ENCODE results near the gene ZMIZ1.

ZMIZ1 gene

GRCh38 chr10:79139124-79139835 is 70.5 kb downstream of the ZMIZ1 start:
- Histone ChIP-seq H4K5ac (ENCODE audit: low read length) (no peak overlapping the region), H3K4me2 (ENCODE audit: low read length) (no peak overlapping the region), H3K79me1 (ENCODE audit: low read length) (peaks cover 48% of the 10 kb centered on the region), H2AK5ac (ENCODE audit: low read length) (no peak overlapping the region), H4K8ac (ENCODE audit: low read depth, low read length) (no peak overlapping the region), H2BK15ac (replicated peaks; ENCODE audit: low read depth) (no peak overlapping the region), H3K23ac (ENCODE audit: low read length) (no peak overlapping the region), H3K56ac (ENCODE audit: low read length) (peak overlapping the region; percentile 22), H3K9ac (ENCODE audit: low read length) (no peak overlapping the region), H3K27ac (ENCODE audit: low read depth, low read length) (no peak overlapping the region), H3K18ac (ENCODE audit: low read length) (no peak overlapping the region), H2BK120ac (ENCODE audit: low read depth, low read length) (no peak overlapping the region), H3K4ac (ENCODE audit: low read depth, low read length) (no peak overlapping the region), H3K36me3 (ENCODE audit: control insufficient read depth, insufficient read depth, low read length) (peaks cover 3% of the 10 kb centered on the region), H3K79me2 (ENCODE audit: control insufficient read depth, insufficient read depth, low read length) (peaks cover 10% of the 10 kb centered on the region), H3K27me3 (ENCODE audit: insufficient read depth, low read length, poor library complexity) (no peaks in the 10 kb centered on the region), H3K4me3 (ENCODE audit: low read length) (no peak overlapping the region), H3K4me1 (ENCODE audit: control insufficient read depth, low read depth, low read length) (peaks cover 9% of the 10 kb centered on the region), H2BK5ac (ENCODE audit: low read length) (no peak overlapping the region)
- WGBS (ENCODE audit: extremely low coverage, insufficient coverage, low lambda C conversion rate) = no CpG with 5 or more reads among the region's 26 CpGs
- no peak for DNase-seq

DNA sequence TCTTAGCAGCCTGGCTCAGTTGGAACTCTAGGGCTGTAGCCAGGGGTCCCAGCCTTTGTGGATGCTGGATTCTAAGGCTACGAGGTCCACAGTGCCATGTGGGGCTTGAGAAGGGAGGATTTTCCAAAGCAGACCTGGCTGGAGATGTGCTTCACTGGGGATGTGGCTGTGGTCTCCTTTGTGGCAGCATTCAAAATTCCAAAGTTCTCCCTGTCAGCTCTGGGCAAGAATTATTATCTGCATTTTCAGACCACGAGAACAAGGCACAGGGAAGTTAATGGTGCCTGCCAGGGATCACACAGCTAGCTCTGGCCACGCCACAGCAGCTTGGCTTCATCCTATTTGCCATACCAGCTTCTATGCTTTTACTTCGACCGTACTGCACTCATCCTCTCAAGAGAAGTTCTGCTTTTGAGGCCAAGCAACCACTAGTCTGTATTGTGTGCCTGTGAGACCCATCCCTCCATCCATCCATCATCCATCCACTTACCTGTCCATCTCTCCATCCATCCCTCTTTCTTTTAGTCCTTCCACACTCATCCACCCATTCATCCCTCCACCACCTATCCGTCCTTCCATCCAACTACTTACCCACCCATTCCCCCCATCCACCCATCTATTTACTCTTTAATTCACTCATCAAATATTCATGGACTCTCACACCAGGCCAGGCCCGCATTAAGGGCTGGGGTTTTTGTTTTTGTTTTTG is 71.5 kb downstream of the ZMIZ1 start:
- no peak overlapping the region for H4K5ac ChIP-seq (ENCODE audit: low read length)
- peaks cover 44% of the 10 kb centered on the region for H3K79me1 ChIP-seq (ENCODE audit: low read length)
- H3K27ac ChIP-seq (ENCODE audit: low read depth, low read length) = no peak overlapping the region
- no peak overlapping the region for H2BK15ac ChIP-seq (replicated peaks; ENCODE audit: low read depth)
- H3K23ac ChIP-seq (ENCODE audit: low read length) = no peak overlapping the region
- no peak for DNase-seq
- H2AK5ac ChIP-seq (ENCODE audit: low read length) = no peak overlapping the region
- H3K9ac ChIP-seq (ENCODE audit: low read length) = no peak overlapping the region
- no peaks in the 10 kb centered on the region for H3K27me3 ChIP-seq (ENCODE audit: insufficient read depth, low read length, poor library complexity)
- no peak overlapping the region for H3K56ac ChIP-seq (ENCODE audit: low read length)
- no peak overlapping the region for H3K18ac ChIP-seq (ENCODE audit: low read length)
- no peak overlapping the region for H3K4ac ChIP-seq (ENCODE audit: low read depth, low read length)
- WGBS (ENCODE audit: extremely low coverage, insufficient coverage, low lambda C conversion rate) = 100% methylated on average over 1 of the region's 7 CpGs
- H4K8ac ChIP-seq (ENCODE audit: low read depth, low read length) = no peak overlapping the region
- H3K36me3 ChIP-seq (ENCODE audit: control insufficient read depth, insufficient read depth, low read length) = peaks cover 3% of the 10 kb centered on the region
- H3K4me2 ChIP-seq (ENCODE audit: low read length) = no peak overlapping the region
- H3K4me1 ChIP-seq (ENCODE audit: control insufficient read depth, low read depth, low read length) = peaks cover 14% of the 10 kb centered on the region
- H2BK5ac ChIP-seq (ENCODE audit: low read length) = no peak overlapping the region
- H3K4me3 ChIP-seq (ENCODE audit: low read length) = no peak overlapping the region
- H3K79me2 ChIP-seq (ENCODE audit: control insufficient read depth, insufficient read depth, low read length) = peaks cover 8% of the 10 kb centered on the region
- no peak overlapping the region for H2BK120ac ChIP-seq (ENCODE audit: low read depth, low read length)

DNA sequence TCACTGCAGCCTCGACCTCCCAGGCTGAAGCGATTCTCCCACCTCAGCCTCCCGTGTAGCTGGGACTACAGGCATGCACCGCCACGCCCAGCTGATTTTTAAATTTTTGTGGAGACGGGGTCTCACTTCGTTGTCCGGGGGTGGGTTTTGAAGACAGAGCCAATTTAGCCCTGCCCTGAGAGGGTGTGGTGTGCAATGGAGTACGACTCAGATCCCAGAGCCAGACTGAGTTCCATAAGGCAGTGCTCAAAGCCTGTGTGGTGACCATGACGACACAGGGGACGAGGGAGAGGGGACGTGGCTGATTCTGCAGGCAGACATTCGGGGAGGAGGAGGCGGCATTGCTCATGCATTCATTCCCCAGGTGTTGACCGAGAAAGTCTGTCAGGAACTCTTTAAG is 72.1 kb downstream of the ZMIZ1 start:
- Histone ChIP-seq H4K5ac (ENCODE audit: low read length) (no peak overlapping the region), H2BK5ac (ENCODE audit: low read length) (no peak overlapping the region), H3K4ac (ENCODE audit: low read depth, low read length) (no peak overlapping the region), H3K23ac (ENCODE audit: low read length) (no peak overlapping the region), H2BK15ac (replicated peaks; ENCODE audit: low read depth) (no peak overlapping the region), H2BK120ac (ENCODE audit: low read depth, low read length) (no peak overlapping the region), H3K4me2 (ENCODE audit: low read length) (no peak overlapping the region), H4K8ac (ENCODE audit: low read depth, low read length) (no peak overlapping the region), H3K18ac (ENCODE audit: low read length) (no peak overlapping the region), H3K4me1 (ENCODE audit: control insufficient read depth, low read depth, low read length) (peaks cover 14% of the 10 kb centered on the region), H3K27ac (ENCODE audit: low read depth, low read length) (no peak overlapping the region), H3K4me3 (ENCODE audit: low read length) (no peak overlapping the region), H3K36me3 (ENCODE audit: control insufficient read depth, insufficient read depth, low read length) (peaks cover 3% of the 10 kb centered on the region), H3K9ac (ENCODE audit: low read length) (no peak overlapping the region), H3K56ac (ENCODE audit: low read length) (no peak overlapping the region), H3K79me2 (ENCODE audit: control insufficient read depth, insufficient read depth, low read length) (peaks cover 7% of the 10 kb centered on the region), H3K79me1 (ENCODE audit: low read length) (peaks cover 40% of the 10 kb centered on the region), H3K27me3 (ENCODE audit: insufficient read depth, low read length, poor library complexity) (no peaks in the 10 kb centered on the region), H2AK5ac (ENCODE audit: low read length) (no peak overlapping the region)
- no peak for DNase-seq
- no CpG with 5 or more reads among the region's 15 CpGs for WGBS (ENCODE audit: extremely low coverage, insufficient coverage, low lambda C conversion rate)

DNA sequence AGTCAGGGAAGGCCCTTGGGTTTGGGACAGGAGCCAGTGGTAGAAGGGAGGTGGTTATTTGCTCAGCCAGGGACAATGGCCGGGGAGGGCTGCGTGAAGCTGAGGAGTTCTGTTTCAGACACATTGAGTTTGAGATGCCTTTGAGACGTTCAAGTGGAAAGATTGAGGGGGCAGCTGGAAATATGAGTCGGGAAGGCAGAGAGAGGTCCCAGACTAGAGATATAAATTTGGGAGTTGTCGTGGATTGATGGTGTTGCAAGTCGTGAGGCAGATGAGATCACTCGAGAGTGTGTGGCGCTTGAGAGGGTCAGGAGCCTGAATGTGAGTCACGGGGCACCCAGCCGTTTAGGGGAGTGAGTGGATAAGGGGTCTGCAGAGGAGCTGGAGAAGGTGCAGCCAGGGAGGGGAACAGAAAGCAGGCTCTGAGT is 73.3 kb downstream of the ZMIZ1 start:
- H3K79me1 ChIP-seq (ENCODE audit: low read length) = peaks cover 35% of the 10 kb centered on the region
- no peak overlapping the region for H3K9ac ChIP-seq (ENCODE audit: low read length)
- H2BK5ac ChIP-seq (ENCODE audit: low read length) = no peak overlapping the region
- no peak overlapping the region for H3K18ac ChIP-seq (ENCODE audit: low read length)
- peak overlapping the region; percentile 32 for H3K23ac ChIP-seq (ENCODE audit: low read length)
- no peak for DNase-seq
- no peak overlapping the region for H3K27ac ChIP-seq (ENCODE audit: low read depth, low read length)
- no peaks in the 10 kb centered on the region for H3K27me3 ChIP-seq (ENCODE audit: insufficient read depth, low read length, poor library complexity)
- H4K5ac ChIP-seq (ENCODE audit: low read length) = no peak overlapping the region
- H3K4ac ChIP-seq (ENCODE audit: low read depth, low read length) = no peak overlapping the region
- H3K4me1 ChIP-seq (ENCODE audit: control insufficient read depth, low read depth, low read length) = peaks cover 13% of the 10 kb centered on the region
- 100% methylated on average over 5 of the region's 10 CpGs for WGBS (ENCODE audit: extremely low coverage, insufficient coverage, low lambda C conversion rate)
- no peak overlapping the region for H2BK120ac ChIP-seq (ENCODE audit: low read depth, low read length)
- no peak overlapping the region for H2AK5ac ChIP-seq (ENCODE audit: low read length)
- H3K56ac ChIP-seq (ENCODE audit: low read length) = no peak overlapping the region
- no peak overlapping the region for H3K4me3 ChIP-seq (ENCODE audit: low read length)
- H3K79me2 ChIP-seq (ENCODE audit: control insufficient read depth, insufficient read depth, low read length) = peaks cover 3% of the 10 kb centered on the region
- H3K4me2 ChIP-seq (ENCODE audit: low read length) = no peak overlapping the region
- H3K36me3 ChIP-seq (ENCODE audit: control insufficient read depth, insufficient read depth, low read length) = peaks cover 3% of the 10 kb centered on the region
- no peak overlapping the region for H2BK15ac ChIP-seq (replicated peaks; ENCODE audit: low read depth)
- no peak overlapping the region for H4K8ac ChIP-seq (ENCODE audit: low read depth, low read length)

GRCh38 chr10:79142522-79143309 is 74.0 kb downstream of the ZMIZ1 start:
- H3K27ac ChIP-seq (ENCODE audit: low read depth, low read length) = no peak overlapping the region
- H3K9ac ChIP-seq (ENCODE audit: low read length) = no peak overlapping the region
- no peak overlapping the region for H2AK5ac ChIP-seq (ENCODE audit: low read length)
- H3K27me3 ChIP-seq (ENCODE audit: insufficient read depth, low read length, poor library complexity) = no peaks in the 10 kb centered on the region
- peaks cover 3% of the 10 kb centered on the region for H3K36me3 ChIP-seq (ENCODE audit: control insufficient read depth, insufficient read depth, low read length)
- H2BK15ac ChIP-seq (replicated peaks; ENCODE audit: low read depth) = no peak overlapping the region
- H2BK5ac ChIP-seq (ENCODE audit: low read length) = no peak overlapping the region
- no peak overlapping the region for H3K4ac ChIP-seq (ENCODE audit: low read depth, low read length)
- WGBS (ENCODE audit: extremely low coverage, insufficient coverage, low lambda C conversion rate) = no CpG with 5 or more reads among the region's 13 CpGs
- no peak overlapping the region for H3K4me2 ChIP-seq (ENCODE audit: low read length)
- no peak for DNase-seq
- peaks cover 31% of the 10 kb centered on the region for H3K79me1 ChIP-seq (ENCODE audit: low read length)
- peaks cover 8% of the 10 kb centered on the region for H3K4me1 ChIP-seq (ENCODE audit: control insufficient read depth, low read depth, low read length)
- H4K8ac ChIP-seq (ENCODE audit: low read depth, low read length) = no peak overlapping the region
- H3K18ac ChIP-seq (ENCODE audit: low read length) = no peak overlapping the region
- no peak overlapping the region for H2BK120ac ChIP-seq (ENCODE audit: low read depth, low read length)
- no peak overlapping the region for H3K56ac ChIP-seq (ENCODE audit: low read length)
- H3K23ac ChIP-seq (ENCODE audit: low read length) = peak overlapping the region; percentile 32
- H4K5ac ChIP-seq (ENCODE audit: low read length) = no peak overlapping the region
- peaks cover 1% of the 10 kb centered on the region for H3K79me2 ChIP-seq (ENCODE audit: control insufficient read depth, insufficient read depth, low read length)
- no peak overlapping the region for H3K4me3 ChIP-seq (ENCODE audit: low read length)

All from mesendoderm (in vitro differentiated cells).